Measurements from ENCODE around the gene CCNL2.

GRCh38 chr1:1434131-1434823, 35.1 kb upstream of the CCNL2 start:
- TF ChIP-seq JUNB (IDR thresholded peaks at IDR 0.05; ENCODE audit: unreplicated experiment) (no peak), CTCF (conservative IDR thresholded peaks at IDR 0.05; ENCODE audit: low read depth in 2 of 2) (no peak), POLR2AphosphoS5 (IDR thresholded peaks at IDR 0.05; ENCODE audit: low read depth) (no peak), REST (IDR thresholded peaks at IDR 0.05; ENCODE audit: unreplicated experiment) (no peak), EZH2phosphoT487 (IDR thresholded peaks at IDR 0.05; ENCODE audit: unreplicated experiment) (no peak), EZH2 (IDR thresholded peaks at IDR 0.05; ENCODE audit: low read depth, unreplicated experiment) (no peak), CREB1 (CRISPR knock-in tag; IDR thresholded peaks at IDR 0.05; ENCODE audit: low read depth) (no peak), STAT1 (IDR thresholded peaks at IDR 0.05; ENCODE audit: unreplicated experiment) (no peak)
